Stimulated activated memory B cell treated with anti-CD40 and anti-IgM and Interleukin-4, amounts not matched to agents 10 μg/mL and 1 μg/mL and 100 μg/mL, for 72 hours (primary cell): Measurements from ENCODE around the gene RASA3.

Experiments
- ATAC-seq: fragments of 150-1000 bp; cut with Tn5 transposase; 2 replicates; pipeline ENCODE4 v1.10.0; 2021
- H3K27ac Mint-ChIP-seq: one replicate; pipeline ENCODE4 v1.8.0; 2022; ENCODE audit warnings: mild to moderate bottlenecking, mixed read lengths
- H3K27me3 Mint-ChIP-seq: one replicate; pipeline ENCODE4 v1.8.0; 2022; ENCODE audit warnings: mixed read lengths
- H3K36me3 Mint-ChIP-seq: one replicate; pipeline ENCODE4 v1.8.0; 2022; ENCODE audit warnings: mixed read lengths
- H3K4me1 Mint-ChIP-seq: one replicate; pipeline ENCODE4 v1.8.0; 2022; ENCODE audit warnings: mixed read lengths
- H3K4me3 Mint-ChIP-seq: one replicate; pipeline ENCODE4 v1.8.0; 2022; ENCODE audit warnings: mild to moderate bottlenecking, moderate library complexity, mixed read lengths
- H3K9me3 Mint-ChIP-seq: one replicate; pipeline ENCODE4 v1.8.0; 2022; ENCODE audit warnings: mixed read lengths

The RASA3 gene

DNA sequence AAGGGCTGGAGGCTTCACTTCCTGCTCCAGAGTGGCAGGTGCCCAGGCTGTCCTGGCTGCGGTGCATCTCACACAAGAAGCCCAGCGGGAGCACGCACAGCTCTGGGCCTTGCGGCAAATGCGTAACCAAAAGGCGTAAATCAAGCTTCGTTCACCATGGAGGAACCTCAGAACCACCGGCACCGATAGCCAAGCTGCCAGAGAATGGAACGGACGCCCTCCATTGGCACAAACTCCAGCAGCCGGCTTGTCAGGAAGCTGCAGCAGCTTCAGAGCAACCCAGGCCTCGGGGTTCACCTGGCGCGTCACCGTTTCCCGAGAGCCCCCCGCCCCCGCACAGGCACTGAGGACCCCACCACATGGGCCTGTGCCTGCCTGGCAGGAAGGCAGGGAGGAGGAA is 76.7 kb downstream of the RASA3 start:
- no peak overlapping the region for H3K4me3 Mint-ChIP-seq
- ATAC-seq = no peak
- no peaks in the 10 kb centered on the region for H3K27me3 Mint-ChIP-seq
- no peaks in the 10 kb centered on the region for H3K9me3 Mint-ChIP-seq
- peak overlapping the region; percentile 87 for H3K27ac Mint-ChIP-seq
- peaks cover 13% of the 10 kb centered on the region for H3K36me3 Mint-ChIP-seq
- H3K4me1 Mint-ChIP-seq = peaks cover 78% of the 10 kb centered on the region

DNA sequence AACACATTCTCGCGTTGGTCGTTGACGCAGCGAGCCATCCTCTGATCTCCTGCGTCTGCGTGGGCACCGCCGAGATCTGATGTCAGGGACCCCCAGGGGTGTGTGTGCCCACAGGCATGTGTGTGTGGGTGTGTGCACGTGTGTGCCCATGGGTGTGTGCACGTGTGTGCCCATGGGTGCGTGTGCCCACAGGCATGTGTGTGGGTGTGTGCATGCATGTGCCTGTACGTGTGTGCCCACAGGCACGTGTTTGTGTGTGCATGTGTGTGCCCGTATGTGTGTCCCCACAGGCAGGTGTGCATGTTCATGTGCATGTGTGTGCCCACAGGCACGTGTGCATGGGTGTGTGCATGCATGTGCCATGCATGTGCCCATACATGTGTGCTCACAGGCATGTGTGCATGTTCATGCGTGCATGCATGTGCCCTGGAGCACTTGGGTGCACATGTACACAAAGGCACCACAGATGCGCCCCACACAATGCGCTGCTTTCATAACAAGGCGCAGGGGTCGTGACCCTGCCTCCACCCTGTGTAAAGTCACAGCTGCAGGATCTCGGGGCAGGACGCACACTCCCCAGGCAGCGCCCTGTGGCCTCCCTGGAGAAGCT is 77.5 kb downstream of the RASA3 start:
- Mint-ChIP-seq H3K4me3 (no peak overlapping the region), H3K36me3 (peaks cover 11% of the 10 kb centered on the region), H3K4me1 (peaks cover 83% of the 10 kb centered on the region)

DNA sequence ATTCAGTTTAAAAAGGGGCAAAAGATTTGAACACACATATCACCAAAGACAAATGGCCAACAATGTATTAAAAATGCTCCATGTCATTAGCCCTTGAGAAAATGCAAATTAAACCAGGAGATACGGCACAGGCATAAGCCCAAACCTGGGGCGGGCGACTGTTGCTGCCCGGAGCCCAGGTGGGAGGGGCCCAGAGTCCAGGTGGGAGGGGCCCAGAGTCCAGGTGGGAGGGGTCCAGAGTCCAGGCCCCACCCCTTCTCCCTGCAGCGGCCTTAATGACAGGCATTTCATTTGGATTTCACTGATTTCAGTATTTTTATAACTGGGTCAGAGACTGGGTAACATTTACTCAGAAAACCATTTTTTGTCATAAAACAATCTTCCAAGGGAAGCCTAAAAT is 78.2 kb downstream of the RASA3 start:
- Mint-ChIP-seq H3K27me3 (no peaks in the 10 kb centered on the region), H3K4me1 (peaks cover 83% of the 10 kb centered on the region), H3K4me3 (no peak overlapping the region), H3K27ac (no peak overlapping the region), H3K9me3 (no peaks in the 10 kb centered on the region), H3K36me3 (peaks cover 6% of the 10 kb centered on the region)
- ATAC-seq = no peak

More for the DNA sequence above, 77.5 kb downstream of the RASA3 start:
- H3K27ac Mint-ChIP-seq = no peak overlapping the region
- no peaks in the 10 kb centered on the region for H3K27me3 Mint-ChIP-seq
- H3K9me3 Mint-ChIP-seq = no peaks in the 10 kb centered on the region
- ATAC-seq = no peak

DNA sequence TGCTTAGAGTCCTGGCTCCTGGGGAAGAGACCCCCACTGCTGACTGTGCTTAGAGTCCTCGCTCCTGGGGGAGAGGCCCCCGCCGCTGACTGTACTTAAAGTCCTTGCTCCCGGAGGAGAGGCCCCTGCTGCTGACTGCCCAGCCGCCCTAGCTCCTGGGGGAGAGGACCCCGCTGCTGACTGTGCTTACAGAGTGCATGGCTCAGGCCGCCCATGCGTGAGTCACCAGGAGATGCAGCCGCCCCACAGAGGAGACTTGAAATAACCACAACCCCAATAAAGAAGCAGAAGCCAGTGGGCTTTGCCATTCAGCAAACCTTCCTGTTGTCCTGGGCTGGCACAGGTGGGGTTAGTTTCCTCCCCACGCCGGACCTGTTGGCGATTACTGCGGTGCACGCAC is 79.4 kb downstream of the RASA3 start:
- ATAC-seq = peak; percentile 42
- H3K9me3 Mint-ChIP-seq = no peaks in the 10 kb centered on the region
- H3K27me3 Mint-ChIP-seq = no peaks in the 10 kb centered on the region
- peak overlapping the region; percentile 84 for H3K27ac Mint-ChIP-seq
- peaks cover 6% of the 10 kb centered on the region for H3K36me3 Mint-ChIP-seq
- peaks cover 81% of the 10 kb centered on the region for H3K4me1 Mint-ChIP-seq
- peak overlapping the region; percentile 53 for H3K4me3 Mint-ChIP-seq

DNA sequence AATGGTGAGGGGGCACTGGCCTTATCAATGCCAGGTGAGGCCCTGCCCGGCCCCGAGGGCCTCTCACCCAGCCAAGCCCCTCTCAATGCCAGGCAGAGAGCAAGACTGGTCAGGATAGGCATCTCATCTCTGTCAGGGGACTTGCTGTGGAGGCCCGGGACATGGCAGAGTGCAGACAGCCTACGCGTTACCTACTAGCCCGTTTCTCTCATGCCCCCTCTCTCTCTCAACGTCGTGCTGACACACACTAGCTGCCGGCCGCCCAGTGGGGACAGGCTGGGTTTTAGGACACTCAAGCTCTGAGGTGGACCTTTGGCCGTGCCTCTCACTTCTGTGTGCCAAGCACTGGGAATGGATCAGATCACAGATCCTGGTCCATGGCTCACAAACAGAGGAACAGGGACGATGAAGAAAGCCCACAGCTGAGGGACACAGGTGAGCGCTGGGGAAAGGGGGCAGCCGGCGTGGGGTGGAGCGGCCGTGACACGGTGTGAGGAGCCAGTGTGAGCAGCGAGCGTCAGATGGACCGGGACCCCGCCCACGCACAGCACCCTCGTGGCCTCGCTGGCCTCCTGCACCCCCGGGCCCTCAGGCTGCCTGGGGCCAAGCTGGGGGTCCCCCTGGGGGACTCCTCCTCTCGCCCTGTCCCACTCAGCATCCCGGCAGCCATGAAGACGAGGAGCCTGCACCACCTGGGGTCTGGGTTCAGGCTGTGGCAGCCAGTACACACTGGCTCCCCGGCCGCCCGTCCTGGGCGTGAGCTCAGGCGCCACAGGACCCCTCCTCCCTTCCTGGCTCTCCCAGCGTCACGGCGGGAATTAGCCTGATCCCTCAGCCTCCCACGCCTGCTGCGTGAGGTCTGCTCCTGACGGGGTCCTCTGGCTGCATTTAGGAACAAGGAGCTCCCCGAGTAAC is 81.6 kb downstream of the RASA3 start:
- H3K4me3 Mint-ChIP-seq = no peak overlapping the region
- H3K4me1 Mint-ChIP-seq = peaks cover 81% of the 10 kb centered on the region
- H3K9me3 Mint-ChIP-seq = no peaks in the 10 kb centered on the region

DNA sequence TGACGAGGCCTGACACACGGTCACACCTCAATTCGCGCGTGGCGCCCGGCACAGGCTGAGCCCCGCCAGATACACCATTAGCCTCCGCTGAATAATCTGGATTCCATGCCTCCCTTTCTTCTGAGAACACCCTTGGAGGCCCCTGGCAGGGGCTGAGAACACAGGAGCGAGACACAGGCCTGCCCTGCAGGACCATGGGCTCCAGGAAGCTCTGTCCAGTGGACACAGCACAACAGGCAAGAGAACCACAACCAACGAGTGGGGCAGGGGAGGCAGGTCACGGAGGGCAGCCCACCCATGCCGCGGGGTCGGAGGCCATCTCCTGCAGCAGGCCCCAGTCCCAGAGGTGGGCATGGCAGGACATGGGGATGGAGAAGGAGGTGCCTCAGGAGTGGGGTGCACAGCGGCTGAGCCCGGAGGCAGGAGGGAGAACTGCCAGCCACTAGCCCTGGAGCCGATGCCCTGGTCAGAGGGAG is 82.8 kb downstream of the RASA3 start:
- Mint-ChIP-seq H3K9me3 (no peaks in the 10 kb centered on the region), H3K27me3 (no peaks in the 10 kb centered on the region), H3K4me3 (peak overlapping the region; percentile 13), H3K4me1 (peaks cover 85% of the 10 kb centered on the region), H3K36me3 (peaks cover 16% of the 10 kb centered on the region), H3K27ac (peak overlapping the region; percentile 88)
- ATAC-seq = peak; percentile 3

More for the DNA sequence above, 81.6 kb downstream of the RASA3 start:
- Mint-ChIP-seq H3K36me3 (peaks cover 5% of the 10 kb centered on the region), H3K27ac (peak overlapping the region; percentile 88), H3K27me3 (no peaks in the 10 kb centered on the region)
- ATAC-seq = no peak

DNA sequence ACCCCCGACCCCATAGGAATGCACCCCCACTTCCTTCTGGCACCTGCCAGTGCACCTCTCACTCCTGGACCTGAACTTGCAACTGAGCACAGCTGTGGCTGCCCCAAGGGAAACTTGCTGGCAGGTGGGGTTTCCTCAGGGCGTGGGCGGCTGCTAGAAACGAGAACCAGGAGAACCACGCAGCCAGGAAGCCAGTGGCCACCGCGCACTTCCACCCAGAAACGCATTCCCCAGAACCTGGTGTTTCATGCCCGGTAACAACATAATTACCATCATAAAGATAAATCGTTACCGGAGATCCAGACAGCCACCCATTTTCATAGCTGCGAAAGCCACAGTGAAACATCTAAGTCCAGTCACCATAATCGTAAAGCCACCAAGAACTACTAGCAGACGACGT is 83.4 kb downstream of the RASA3 start:
- H3K4me1 Mint-ChIP-seq = peaks cover 90% of the 10 kb centered on the region
- H3K9me3 Mint-ChIP-seq = peaks cover 2% of the 10 kb centered on the region
- peak overlapping the region; percentile 88 for H3K27ac Mint-ChIP-seq
- no peaks in the 10 kb centered on the region for H3K27me3 Mint-ChIP-seq
- peak; percentile 82 for ATAC-seq
- peaks cover 21% of the 10 kb centered on the region for H3K36me3 Mint-ChIP-seq
- peak overlapping the region; percentile 65 for H3K4me3 Mint-ChIP-seq

DNA sequence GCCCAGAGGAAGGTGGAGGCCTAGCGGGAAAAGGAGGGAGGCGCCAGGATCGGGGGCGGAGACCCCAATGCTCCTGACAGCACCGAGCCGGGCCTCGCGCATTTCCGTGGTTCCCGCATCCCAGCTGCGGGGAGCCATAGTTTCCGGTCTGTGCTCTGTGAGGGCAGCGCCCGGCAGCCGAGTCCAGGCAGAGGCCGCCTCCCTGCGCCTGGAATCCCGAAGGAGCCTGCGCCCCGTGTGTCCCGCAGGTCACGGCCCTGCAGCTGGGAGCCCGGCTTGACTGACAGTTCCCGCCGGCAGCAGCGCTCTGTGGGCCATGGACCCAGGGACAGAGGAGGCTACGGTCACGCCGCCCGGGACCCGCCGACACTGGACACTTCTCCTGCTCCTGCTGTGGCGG is 84.0 kb downstream of the RASA3 start:
- H3K27me3 Mint-ChIP-seq = no peaks in the 10 kb centered on the region
- peak overlapping the region; percentile 69 for H3K4me3 Mint-ChIP-seq
- H3K4me1 Mint-ChIP-seq = peaks cover 89% of the 10 kb centered on the region
- H3K9me3 Mint-ChIP-seq = peaks cover 2% of the 10 kb centered on the region
- H3K27ac Mint-ChIP-seq = peak overlapping the region; percentile 88
- peaks cover 23% of the 10 kb centered on the region for H3K36me3 Mint-ChIP-seq
- ATAC-seq = no peak

DNA sequence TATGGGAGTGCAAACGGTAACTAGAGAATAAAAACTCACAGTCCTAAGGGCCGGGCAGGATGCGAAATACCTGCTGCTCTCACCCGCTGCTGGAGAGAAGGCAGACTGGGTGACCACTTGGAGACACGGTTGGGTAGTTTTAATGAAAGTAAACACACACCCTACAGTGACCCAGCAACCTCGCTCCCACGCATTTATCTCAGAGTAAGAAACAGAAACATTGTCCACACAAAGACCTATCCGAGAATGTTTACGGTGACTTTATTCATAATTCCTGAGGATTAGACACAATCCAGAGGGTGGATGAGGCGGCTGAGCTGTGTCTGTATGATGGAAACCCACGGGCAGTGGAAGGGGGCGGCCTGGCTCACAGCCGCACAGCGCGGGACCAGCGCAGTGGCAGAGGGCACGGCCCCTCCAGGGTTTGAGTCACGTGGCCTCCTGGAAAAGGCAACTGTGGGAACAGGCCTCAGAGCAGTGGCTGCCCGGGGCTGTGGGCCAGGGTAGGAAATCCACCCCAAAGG is 85.0 kb downstream of the RASA3 start:
- peaks cover 2% of the 10 kb centered on the region for H3K9me3 Mint-ChIP-seq
- peaks cover 33% of the 10 kb centered on the region for H3K36me3 Mint-ChIP-seq
- peak overlapping the region; percentile 88 for H3K27ac Mint-ChIP-seq
- no peaks in the 10 kb centered on the region for H3K27me3 Mint-ChIP-seq
- peak; percentile 82 for ATAC-seq
- peaks cover 91% of the 10 kb centered on the region for H3K4me1 Mint-ChIP-seq
- peak overlapping the region; percentile 65 for H3K4me3 Mint-ChIP-seq

DNA sequence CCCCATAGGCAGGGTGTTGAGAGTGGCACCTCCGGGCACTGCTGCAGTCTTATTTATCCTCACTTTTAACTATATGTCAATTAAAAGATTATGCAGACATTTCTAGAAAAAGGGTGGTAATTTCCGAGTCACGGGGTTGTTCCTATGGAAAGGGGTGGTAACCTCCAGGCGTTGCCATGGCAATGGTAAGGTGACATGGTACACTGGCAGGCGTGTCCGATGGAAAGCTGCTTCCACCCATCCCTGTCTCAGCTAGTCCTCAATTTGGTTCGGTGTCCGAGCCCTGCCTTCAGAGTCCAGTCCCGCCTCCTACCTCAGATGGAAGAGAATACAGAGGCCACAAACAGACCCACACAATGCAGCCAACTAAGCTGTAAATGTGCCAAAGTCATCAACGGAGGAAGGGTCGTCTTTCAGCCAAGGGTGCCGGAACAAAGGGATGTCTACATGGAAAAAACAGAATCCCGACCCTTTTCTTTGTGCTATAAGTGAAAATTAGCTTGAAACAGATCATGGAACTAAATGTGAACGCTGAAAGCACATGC is 85.9 kb downstream of the RASA3 start:
- peaks cover 82% of the 10 kb centered on the region for H3K4me1 Mint-ChIP-seq
- H3K9me3 Mint-ChIP-seq = peaks cover 2% of the 10 kb centered on the region
- no peak for ATAC-seq
- H3K27ac Mint-ChIP-seq = peak overlapping the region; percentile 88
- no peaks in the 10 kb centered on the region for H3K27me3 Mint-ChIP-seq
- H3K36me3 Mint-ChIP-seq = peaks cover 39% of the 10 kb centered on the region
- no peak overlapping the region for H3K4me3 Mint-ChIP-seq

DNA sequence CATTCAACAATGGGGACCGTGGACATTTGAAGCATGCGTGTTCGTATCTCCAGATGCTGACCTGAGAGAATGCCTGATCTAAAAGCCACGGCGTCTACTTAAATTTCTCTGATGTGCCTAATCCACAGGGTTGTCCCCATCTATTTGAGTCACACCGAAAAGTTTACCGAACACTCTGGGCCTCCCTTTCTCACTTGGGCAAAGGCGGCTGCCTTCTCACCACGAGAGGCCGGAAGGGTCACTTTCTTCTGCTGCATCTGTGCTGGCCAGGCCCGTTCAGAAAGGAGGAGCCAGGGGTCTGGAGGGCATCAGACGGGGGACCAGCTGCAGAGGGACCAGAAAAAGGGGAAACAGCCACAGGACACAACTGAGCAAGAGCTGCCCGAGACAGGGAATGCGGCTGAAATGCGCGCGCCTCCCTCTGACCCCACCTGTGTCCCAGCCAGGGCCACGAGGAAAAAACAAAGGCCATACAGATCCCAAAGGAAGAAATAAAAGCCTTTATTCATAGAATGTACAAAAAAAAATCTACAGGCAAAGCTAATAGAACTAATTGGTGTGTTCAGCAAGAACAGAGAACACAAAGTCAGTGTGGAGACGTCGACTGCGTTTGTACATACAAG is 87.2 kb downstream of the RASA3 start:
- H3K9me3 Mint-ChIP-seq = peaks cover 2% of the 10 kb centered on the region
- no peaks in the 10 kb centered on the region for H3K27me3 Mint-ChIP-seq
- no peak for ATAC-seq
- peaks cover 42% of the 10 kb centered on the region for H3K36me3 Mint-ChIP-seq
- H3K27ac Mint-ChIP-seq = peak overlapping the region; percentile 88
- H3K4me1 Mint-ChIP-seq = peaks cover 69% of the 10 kb centered on the region
- no peak overlapping the region for H3K4me3 Mint-ChIP-seq

DNA sequence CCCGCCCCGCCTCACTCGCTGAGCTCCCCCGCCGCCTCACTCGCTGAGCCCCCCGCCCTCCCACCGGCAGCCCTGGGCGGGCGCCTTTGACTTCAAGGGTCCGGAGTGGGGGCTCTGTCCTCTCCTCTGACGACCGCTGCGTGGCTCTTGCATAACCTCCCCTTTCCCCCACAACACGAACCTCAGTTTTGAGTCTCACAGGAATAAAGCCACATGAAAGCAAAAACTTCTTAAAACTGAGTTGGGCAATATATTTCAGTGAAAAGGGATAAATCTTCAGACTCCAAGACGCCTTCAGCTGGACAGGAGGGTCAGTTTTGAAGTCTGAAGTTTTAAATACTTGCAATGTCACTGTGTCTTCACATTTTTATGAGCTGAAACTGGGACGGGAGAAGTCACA is 87.9 kb downstream of the RASA3 start:
- H3K4me1 Mint-ChIP-seq = peaks cover 62% of the 10 kb centered on the region
- peaks cover 2% of the 10 kb centered on the region for H3K9me3 Mint-ChIP-seq
- H3K4me3 Mint-ChIP-seq = no peak overlapping the region
- no peak for ATAC-seq
- H3K27ac Mint-ChIP-seq = peak overlapping the region; percentile 88
- no peaks in the 10 kb centered on the region for H3K27me3 Mint-ChIP-seq
- H3K36me3 Mint-ChIP-seq = peaks cover 42% of the 10 kb centered on the region

DNA sequence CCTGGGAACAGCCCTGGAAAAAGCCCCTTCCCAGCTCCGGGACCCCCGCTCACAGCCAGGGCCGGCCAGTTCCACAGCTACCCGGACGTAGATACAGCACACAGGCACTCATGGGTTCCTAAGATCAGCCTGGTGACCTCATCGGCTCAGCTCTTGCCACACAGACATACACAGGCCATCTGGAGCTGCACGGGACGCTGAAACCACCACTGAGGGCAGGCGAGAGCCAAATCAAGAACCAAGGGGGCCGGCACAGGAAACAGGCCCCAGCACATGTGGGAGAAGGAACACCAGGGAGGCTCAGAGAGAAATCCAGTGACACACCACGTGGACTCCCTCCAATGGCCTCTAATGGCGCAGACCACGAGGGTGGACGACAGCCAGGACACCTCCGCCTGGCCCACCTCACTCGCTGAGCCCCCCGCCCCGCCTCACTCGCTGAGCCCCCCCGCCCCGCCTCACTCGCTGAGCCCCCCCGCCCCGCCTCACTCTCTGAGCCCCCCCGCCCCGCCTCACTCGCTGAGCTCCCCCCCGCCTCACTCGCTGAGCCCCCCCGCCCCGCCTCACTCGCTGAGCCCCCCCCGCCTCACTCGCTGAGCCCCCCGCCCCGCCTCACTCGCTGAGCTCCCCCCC is 88.9 kb downstream of the RASA3 start:
- H3K4me3 Mint-ChIP-seq = no peak overlapping the region
- peak overlapping the region; percentile 86 for H3K27ac Mint-ChIP-seq
- H3K36me3 Mint-ChIP-seq = peaks cover 42% of the 10 kb centered on the region
- H3K4me1 Mint-ChIP-seq = peaks cover 54% of the 10 kb centered on the region
- no peaks in the 10 kb centered on the region for H3K27me3 Mint-ChIP-seq
- peak; percentile 68 for ATAC-seq
- peaks cover 2% of the 10 kb centered on the region for H3K9me3 Mint-ChIP-seq

DNA sequence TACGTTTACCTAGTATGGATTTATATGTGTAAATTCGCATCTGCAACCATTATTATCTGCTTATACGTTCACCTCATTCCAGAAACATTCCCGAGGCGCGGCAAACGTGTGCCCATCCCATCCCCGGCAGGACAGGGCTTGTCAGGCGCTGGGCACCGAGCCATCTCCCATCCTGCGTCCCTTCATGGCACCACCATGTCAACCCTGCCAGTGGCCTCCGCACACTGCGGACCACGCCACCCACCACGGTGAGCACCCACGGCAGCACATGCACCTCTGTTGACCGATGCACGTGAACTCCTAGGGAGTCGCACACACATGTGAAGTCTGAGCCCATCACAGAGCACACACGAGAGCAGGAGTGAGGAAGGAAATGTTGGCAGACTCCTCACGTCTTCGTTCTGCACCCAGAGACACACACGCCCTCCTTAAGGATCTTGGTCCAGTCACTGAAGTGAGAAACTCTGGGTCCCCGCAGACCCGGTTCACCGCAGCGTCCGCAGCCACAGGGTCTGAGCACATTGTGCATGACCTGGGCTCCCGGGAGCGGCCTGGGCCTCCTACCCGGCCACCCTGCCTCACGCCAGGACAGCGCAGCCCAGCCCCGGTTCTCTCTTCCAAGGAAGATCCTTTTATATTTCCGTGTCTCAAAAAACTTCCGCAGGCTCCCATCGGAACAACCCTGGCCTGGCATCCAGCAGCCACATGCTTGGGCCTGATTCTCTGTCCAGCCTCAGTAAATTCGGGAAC is 90.2 kb downstream of the RASA3 start:
- ATAC-seq = no peak
- H3K27ac Mint-ChIP-seq = peak overlapping the region; percentile 86
- no peaks in the 10 kb centered on the region for H3K27me3 Mint-ChIP-seq
- H3K4me1 Mint-ChIP-seq = peaks cover 46% of the 10 kb centered on the region
- peaks cover 2% of the 10 kb centered on the region for H3K9me3 Mint-ChIP-seq
- no peak overlapping the region for H3K4me3 Mint-ChIP-seq
- peaks cover 48% of the 10 kb centered on the region for H3K36me3 Mint-ChIP-seq
